Measurements from ENCODE around the gene CLDN9. TPM values are rescaled to one million over a fixed set of nuclear protein-coding genes. Genes with fewer than 3 reads are reported as not detected.

Gene CLDN9
- total RNA-seq, 1 donor from 2014 or later = 0.48 TPM

- Mint-ChIP-seq H3K4me3 (ENCODE audit: unreplicated experiment) (no peak overlapping the region), H3K4me1 (ENCODE audit: low read depth, unreplicated experiment) (peaks cover 1% of the 10 kb centered on the region), H3K27me3 (ENCODE audit: low read depth, unreplicated experiment) (peaks cover 19% of the 10 kb centered on the region), H3K27ac (ENCODE audit: unreplicated experiment) (no peak overlapping the region), H3K9me3 (ENCODE audit: unreplicated experiment) (no peaks in the 10 kb centered on the region), H3K36me3 (ENCODE audit: low read depth, unreplicated experiment) (no peaks in the 10 kb centered on the region)
- Histone ChIP-seq H3K27ac (ENCODE audit: low read depth, low read length) (no peak overlapping the region), H3K36me3 (ENCODE audit: insufficient read depth, low read length) (no peaks in the 10 kb centered on the region), H2AFZ (ENCODE audit: low read depth, low read length) (no peak overlapping the region), H3K9ac (ENCODE audit: low read length) (no peak overlapping the region), H3K27me3 (ENCODE audit: insufficient read depth, low read length) (peaks cover 10% of the 10 kb centered on the region), H3K4me2 (ENCODE audit: low read length) (no peak overlapping the region), H3K4me1 (ENCODE audit: insufficient read depth, low read length) (no peaks in the 10 kb centered on the region), H3K4me3 (ENCODE audit: insufficient read depth, low read depth, low read length) (no peak overlapping the region), H4K20me1 (ENCODE audit: insufficient read depth, low read length) (no peaks in the 10 kb centered on the region), H3K79me2 (ENCODE audit: insufficient read depth, low read length) (no peaks in the 10 kb centered on the region), H3K9me3 (ENCODE audit: insufficient read depth, low read depth, low read length) (no peaks in the 10 kb centered on the region)
- no peak for TF ChIP-seq CTCF (IDR thresholded peaks at IDR 0.05; ENCODE audit: insufficient read depth, low read depth, low read length)
- TF ChIP-seq EZH2 (IDR thresholded peaks at IDR 0.05; ENCODE audit: insufficient read depth, low read length) = no peak
- DNase-seq (ENCODE audit: low read depth) = no peak
- FAIRE-seq = no peak
Observed at GRCh38 chr16:2996298-2996697, 16.4 kb upstream of the CLDN9 start.

- Histone ChIP-seq H3K4me2 (ENCODE audit: low read length) (no peak overlapping the region), H3K4me3 (ENCODE audit: insufficient read depth, low read depth, low read length) (no peak overlapping the region), H3K79me2 (ENCODE audit: insufficient read depth, low read length) (no peaks in the 10 kb centered on the region), H3K4me1 (ENCODE audit: insufficient read depth, low read length) (no peaks in the 10 kb centered on the region), H3K27me3 (ENCODE audit: insufficient read depth, low read length) (peaks cover 12% of the 10 kb centered on the region), H2AFZ (ENCODE audit: low read depth, low read length) (no peak overlapping the region), H3K36me3 (ENCODE audit: insufficient read depth, low read length) (no peaks in the 10 kb centered on the region), H3K27ac (ENCODE audit: low read depth, low read length) (no peak overlapping the region), H3K9me3 (ENCODE audit: insufficient read depth, low read depth, low read length) (no peaks in the 10 kb centered on the region), H4K20me1 (ENCODE audit: insufficient read depth, low read length) (no peaks in the 10 kb centered on the region), H3K9ac (ENCODE audit: low read length) (no peak overlapping the region)
- H3K27ac Mint-ChIP-seq (ENCODE audit: unreplicated experiment) = no peak overlapping the region
- FAIRE-seq (no peak), DNase-seq (ENCODE audit: low read depth) (no peak)
- peaks cover 12% of the 10 kb centered on the region for H3K27me3 Mint-ChIP-seq (ENCODE audit: low read depth, unreplicated experiment)
- H3K4me1 Mint-ChIP-seq (ENCODE audit: low read depth, unreplicated experiment) = no peaks in the 10 kb centered on the region
- TF ChIP-seq EZH2 (IDR thresholded peaks at IDR 0.05; ENCODE audit: insufficient read depth, low read length) (no peak), CTCF (IDR thresholded peaks at IDR 0.05; ENCODE audit: insufficient read depth, low read depth, low read length) (no peak)
- no peaks in the 10 kb centered on the region for H3K9me3 Mint-ChIP-seq (ENCODE audit: unreplicated experiment)
- H3K36me3 Mint-ChIP-seq (ENCODE audit: low read depth, unreplicated experiment) = no peaks in the 10 kb centered on the region
- no peak overlapping the region for H3K4me3 Mint-ChIP-seq (ENCODE audit: unreplicated experiment)
Observed at GRCh38 chr16:2999929-3000328, 12.8 kb upstream of the CLDN9 start.

GRCh38 chr16:3000540-3000939 lies 12.2 kb upstream of the CLDN9 start:
- Histone ChIP-seq H4K20me1 (ENCODE audit: insufficient read depth, low read length) (no peaks in the 10 kb centered on the region), H3K4me3 (ENCODE audit: insufficient read depth, low read depth, low read length) (no peak overlapping the region), H3K27me3 (ENCODE audit: insufficient read depth, low read length) (peaks cover 14% of the 10 kb centered on the region), H3K4me2 (ENCODE audit: low read length) (no peak overlapping the region), H2AFZ (ENCODE audit: low read depth, low read length) (no peak overlapping the region), H3K27ac (ENCODE audit: low read depth, low read length) (no peak overlapping the region), H3K9ac (ENCODE audit: low read length) (no peak overlapping the region), H3K4me1 (ENCODE audit: insufficient read depth, low read length) (no peaks in the 10 kb centered on the region), H3K9me3 (ENCODE audit: insufficient read depth, low read depth, low read length) (no peaks in the 10 kb centered on the region), H3K79me2 (ENCODE audit: insufficient read depth, low read length) (no peaks in the 10 kb centered on the region), H3K36me3 (ENCODE audit: insufficient read depth, low read length) (no peaks in the 10 kb centered on the region)
- peaks cover 12% of the 10 kb centered on the region for H3K27me3 Mint-ChIP-seq (ENCODE audit: low read depth, unreplicated experiment)
- H3K4me3 Mint-ChIP-seq (ENCODE audit: unreplicated experiment) = no peak overlapping the region
- no peaks in the 10 kb centered on the region for H3K36me3 Mint-ChIP-seq (ENCODE audit: low read depth, unreplicated experiment)
- FAIRE-seq (no peak), DNase-seq (ENCODE audit: low read depth) (no peak)
- H3K9me3 Mint-ChIP-seq (ENCODE audit: unreplicated experiment) = no peaks in the 10 kb centered on the region
- TF ChIP-seq EZH2 (IDR thresholded peaks at IDR 0.05; ENCODE audit: insufficient read depth, low read length) (no peak), CTCF (IDR thresholded peaks at IDR 0.05; ENCODE audit: insufficient read depth, low read depth, low read length) (no peak)
- H3K4me1 Mint-ChIP-seq (ENCODE audit: low read depth, unreplicated experiment) = no peaks in the 10 kb centered on the region
- no peak overlapping the region for H3K27ac Mint-ChIP-seq (ENCODE audit: unreplicated experiment)

Measured in astrocyte (in vitro differentiated cells and primary cell).